Heart right ventricle (tissue), 16 donors: Measurements from ENCODE around the gene CYP8B1. TPM values are rescaled to one million over a fixed set of nuclear protein-coding genes. Genes with fewer than 3 reads are reported as not detected.

Source experiments
- ATAC-seq, 8 donors: fragments of 200-7000 bp; cut with Tn5 transposase; one replicate each; pipeline ENCODE4 v1.9.1; 2020; ENCODE audit warnings: mild to moderate bottlenecking in 8 of 8, moderate library complexity in 8 of 8, moderate number of reproducible peaks in 1 of 8
- DNase-seq, 2 donors: peaks; one replicate each; pipeline ENCODE4 v3.0.0-alpha.2; 2020
- H3K27ac ChIP-seq, 10 donors: fragments of 200-600 bp; sonication (generic) in 2 of 10; one replicate each; pipeline versions ENCODE4 v1.5.0 to v1.8.0; 2020 to 2022; ENCODE audit warnings: mild to moderate bottlenecking in 3 of 10
- H3K27me3 ChIP-seq, 7 donors: fragments of 200-600 bp; one replicate each; pipeline ENCODE4 v1.8.0; 2021 to 2022; ENCODE audit warnings: mild to moderate bottlenecking in 2 of 7
- H3K36me3 ChIP-seq, 9 donors: fragments of 200-600 bp; sonication (generic) in 1 of 9; one replicate each; pipeline versions ENCODE4 v1.5.0 to v1.8.0; 2020 to 2022; ENCODE audit warnings: mild to moderate bottlenecking in 2 of 9
- H3K4me1 ChIP-seq, 9 donors: fragments of 200-600 bp; sonication (generic) in 1 of 9; one replicate each; pipeline versions ENCODE4 v1.5.0 to v1.8.0; 2020 to 2022; ENCODE audit warnings: mild to moderate bottlenecking in 4 of 9
- H3K4me3 ChIP-seq, 10 donors: fragments of 200-600 bp; sonication (generic) in 2 of 10; one replicate each; pipeline versions ENCODE4 v1.5.0 to v1.8.0; 2020 to 2022; ENCODE audit warnings: mild to moderate bottlenecking in 7 of 10, moderate library complexity in 2 of 10
- H3K9me3 ChIP-seq, 11 donors: fragments of 200-600 bp in 10 of 11; sonication (generic) in 2 of 11; one replicate each; pipeline versions ENCODE4 v1.5.0 to v1.8.0; 2013 to 2022; ENCODE audit warnings: mild to moderate bottlenecking in 2 of 11, control low read depth in 1 of 11, moderate library complexity in 1 of 11
- CTCF ChIP-seq, 9 donors: fragments of 200-600 bp; sonication (generic) in 2 of 9; IDR thresholded peaks; one replicate each; pipeline versions ENCODE4 v1.5.0 to v1.8.0; 2021 to 2022; ENCODE audit warnings: antibody characterized with exemption in 9 of 9, mild to moderate bottlenecking in 5 of 9, moderate library complexity in 1 of 9
- WGBS, 2 donors: extraction: QIAGEN DNeasy Blood & Tissue Kit; methylation state at CpG; one replicate each; pipeline ENCODE4 v1.1.7; 2013; ENCODE audit warnings: inconsistent platforms in 1 of 2; 5-methylcytosine and 5-hydroxymethylcytosine counted together
- intact Hi-C, 10 donors: fragments of 100-400 bp; cut with DNase I; formaldehyde crosslinking; loops; one replicate each; pipeline versions ENCODE4 v1.11.1 to v1.14.2; 2022
- polyA plus RNA-seq, 2 donors: library from polyadenylated mRNA; stranded (reverse); fragments of 200-250 nt; gene quantifications; one replicate each; pipeline ENCODE4 v1.2.3, GENCODE V29; 2013
- total RNA-seq, 10 donors: library from RNA; stranded (reverse); fragmentation: NEBNext Ultra II Directional in 3 of 10; extraction: Animal tissue kit (Norgen Biotek cat#: 25700) in 3 of 10; gene quantifications; one replicate each; pipeline versions ENCODE4 v1.2.1 to v1.2.4, GENCODE V29; 2021 to 2023
- donor health status: Arrhythmogenic right ventricular cardiomyopathy.
- donor health status: ischemic (EF 13 %, LVEDD 7.1; RV severe dilation, severe dysfunction).
- donor health status: healthy with polysubstance abuse.
- donor health status: DM: no; HTN: yes; CAD: no.
- donor health status: DM: no; HTN: no; CAD: no.
- donor health status: ischemic (EF 25% LVEDD 6.9; RV normal size, moderate dysfunction).
- donor health status: ischemic (EF 25% LVEDD 5.7; RV mildly dilated, moderate dysfunction).
- donor health status: healthy.
- donor health status: DM: yes; HTN: yes; CAD: no.
- donor health status: Ischemic cardiomyopathy.
- donor health status: ischemic (EF 35%, LVEDD 5.7; RV mildly dilated, moderate dysfunction).
- donor health status: nonischemic (EF 11% LVEDD 7.7; RV severe dilation, severe dysfunction).
- donor health status: DM: yes; HTN: yes; CAD: no.
- donor health status: PGD.
- donor health status: ischemic (EF 29% LVEDD 5.4; RV normal size, mild dysfunction).
- donor health status: nonischemic (EF 23%, LVEDD 6.1; RV moderate dilation, normal function).

Gene CYP8B1
- total and polyA plus RNA-seq, 12 donors = not detected

GRCh38 chr3:42874749-42875148, 930 bp downstream of the CYP8B1 start:
- Histone ChIP-seq H3K4me3 (no peak overlapping the region), H3K27me3 (no peaks in the 10 kb centered on the region), H3K4me1 (peaks cover 0 to 20% (median 11%) of the 10 kb centered on the region in 9 donors), H3K36me3 (no peaks in the 10 kb centered on the region), H3K9me3 (no peaks in the 10 kb centered on the region), H3K27ac (no peak overlapping the region)
- no peak for TF ChIP-seq CTCF (IDR thresholded peaks at IDR 0.05)
- 91 to 96% methylated on average over 10 of the region's 10 CpGs for WGBS, 2 donors
- DNase-seq (no peak), ATAC-seq (no peak)
- intact Hi-C loops = loop anchor here in 2 of 10 donors (5.0 kb wide), 3 partner anchors 37 to 92 kb away; no protein-coding TSS in a partner anchor

DNA sequence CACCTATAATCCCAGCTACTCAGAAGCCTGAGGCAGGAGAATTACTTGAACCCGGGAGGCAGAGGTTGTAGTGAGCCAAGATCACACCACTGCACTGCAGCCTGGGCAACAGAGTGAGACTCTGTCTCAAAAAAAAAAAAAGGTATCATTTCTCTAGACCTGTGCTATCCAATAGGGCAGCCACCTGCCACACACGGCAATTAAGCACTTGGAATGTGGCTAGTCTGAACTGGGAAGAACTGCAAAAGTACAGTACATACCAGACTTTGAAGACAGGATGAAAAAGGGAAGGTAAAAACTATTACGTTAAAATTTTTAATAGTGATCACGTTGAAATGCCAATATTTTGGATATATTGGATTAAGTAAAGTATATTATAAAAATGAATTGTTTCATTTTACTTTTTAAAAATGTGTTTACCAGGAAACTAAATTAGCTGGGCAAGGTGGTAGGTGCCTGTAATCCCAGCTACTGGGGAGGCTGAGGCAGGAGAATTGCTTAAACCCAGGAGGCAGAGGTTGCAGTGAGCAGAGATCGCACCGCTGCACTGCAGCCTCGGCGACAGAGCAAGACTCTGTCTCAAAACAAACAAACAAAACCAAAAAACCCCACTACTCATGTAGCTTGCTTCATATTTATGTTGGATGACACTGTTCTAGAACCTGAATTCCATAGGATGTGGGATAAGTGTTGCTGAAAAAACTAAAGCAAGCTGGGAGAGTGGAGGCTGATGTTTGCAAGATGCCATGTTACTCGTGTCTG, 2.3 kb downstream of the CYP8B1 start:
- no peak overlapping the region for H3K4me3 ChIP-seq
- H3K36me3 ChIP-seq = no peaks in the 10 kb centered on the region
- no peak for TF ChIP-seq CTCF (IDR thresholded peaks at IDR 0.05)
- ATAC-seq (no peak), DNase-seq (no peak)
- H3K4me1 ChIP-seq = peaks cover 0 to 20% (median 11%) of the 10 kb centered on the region in 9 donors
- H3K27me3 ChIP-seq = no peaks in the 10 kb centered on the region
- H3K27ac ChIP-seq = no peak overlapping the region
- intact Hi-C loops = loop anchor here in 1 of 10 donors (5.0 kb wide), 1 partner anchor 91 kb away; no protein-coding TSS in a partner anchor
- no peaks in the 10 kb centered on the region for H3K9me3 ChIP-seq
- WGBS, 2 donors = 80 to 85% methylated on average over 9 of the region's 9 CpGs

- 76 to 82% methylated on average over 1 of the region's 1 CpG for whole genome bisulfite sequencing, 2 donors
These were observed 3.0 kb downstream of the CYP8B1 start for GRCh38 chr3:42872718-42873117.

More at GRCh38 chr3:42872718-42873117, 3.0 kb downstream of the CYP8B1 start:
- Histone ChIP-seq H3K27ac (no peak overlapping the region), H3K9me3 (no peaks in the 10 kb centered on the region), H3K4me3 (no peak overlapping the region), H3K36me3 (no peaks in the 10 kb centered on the region), H3K4me1 (peaks cover 0 to 20% (median 11%) of the 10 kb centered on the region in 9 donors), H3K27me3 (no peaks in the 10 kb centered on the region)
- DNase-seq = no peak
- TF ChIP-seq CTCF (IDR thresholded peaks at IDR 0.05) = no peak
- peak in 2 of 8 donors; percentile 37 to 52 for ATAC-seq
- intact Hi-C loops = loop anchor here in 1 of 10 donors (5.0 kb wide), 1 partner anchor 90 kb away; no protein-coding TSS in a partner anchor
